ENCODE results near the gene BTNL9. TPM values are rescaled to one million over a fixed set of nuclear protein-coding genes. Genes with fewer than 3 reads are reported as not detected.
"Not testable (repeated sequence)": the region's sequence is repeated elsewhere in the genome, so short reads cannot be mapped to it uniquely, and the experiment has no call there.

The BTNL9 gene
- polyA plus RNA-seq, 1 donor, result 20.9 TPM

DNA sequence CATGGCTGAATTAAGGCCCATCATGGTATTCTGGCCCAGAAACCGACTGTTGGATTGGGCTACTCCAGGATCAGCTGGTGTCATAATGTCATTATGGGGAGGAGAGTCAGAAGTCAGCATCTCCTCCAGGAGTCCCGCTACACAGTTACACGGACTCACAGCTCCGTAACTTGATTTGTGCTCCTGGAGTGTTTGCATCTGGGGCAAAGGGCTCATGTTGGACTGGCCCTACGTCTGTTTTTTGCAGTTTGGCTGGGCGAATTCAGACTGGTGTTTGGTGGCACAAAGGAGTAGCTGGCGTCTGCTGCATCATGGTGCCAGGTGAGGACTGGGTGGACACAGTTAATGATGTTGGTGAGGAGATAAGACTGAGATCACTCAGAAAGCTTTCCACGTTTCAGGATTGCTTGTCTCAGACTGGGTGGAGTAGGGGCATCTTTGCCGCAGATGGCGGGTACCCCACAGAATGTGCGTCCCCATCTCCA is 59.6 kb downstream of the BTNL9 start:
- no peak for DNase-seq (ENCODE audit: low read depth)

- DNase-seq (ENCODE audit: low read depth), result no peak
Observed at GRCh38 chr5:181100121-181100875, 60.2 kb downstream of the BTNL9 start.

- not testable (repeated sequence) for DNase-seq (ENCODE audit: low read depth)
Observed at GRCh38 chr5:181101030-181101641, 61.1 kb downstream of the BTNL9 start.

GRCh38 chr5:181101930-181102674 is 62.0 kb downstream of the BTNL9 start:
- DNase-seq (ENCODE audit: low read depth), result not testable (repeated sequence)

DNA sequence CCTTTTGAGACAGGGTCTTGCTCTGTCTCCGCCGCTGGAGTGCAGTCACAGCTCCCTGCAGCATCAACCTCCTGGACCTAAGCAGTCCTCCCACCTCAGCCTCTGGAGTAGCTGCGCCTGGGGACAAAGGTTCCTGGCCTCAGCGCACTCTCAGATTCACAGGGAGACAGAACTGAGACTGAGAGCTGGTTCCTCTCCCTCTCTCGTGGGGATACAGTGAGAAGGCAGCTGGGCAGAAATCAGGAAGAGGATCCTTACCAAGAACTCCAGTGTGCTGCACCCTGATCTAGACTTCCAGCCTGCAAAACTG is 64.1 kb downstream of the BTNL9 start:
- not testable (repeated sequence) for DNase-seq (ENCODE audit: low read depth)

GRCh38 chr5:181104606-181105390 is 64.7 kb downstream of the BTNL9 start:
- not testable (repeated sequence) for DNase-seq (ENCODE audit: low read depth)

DNA sequence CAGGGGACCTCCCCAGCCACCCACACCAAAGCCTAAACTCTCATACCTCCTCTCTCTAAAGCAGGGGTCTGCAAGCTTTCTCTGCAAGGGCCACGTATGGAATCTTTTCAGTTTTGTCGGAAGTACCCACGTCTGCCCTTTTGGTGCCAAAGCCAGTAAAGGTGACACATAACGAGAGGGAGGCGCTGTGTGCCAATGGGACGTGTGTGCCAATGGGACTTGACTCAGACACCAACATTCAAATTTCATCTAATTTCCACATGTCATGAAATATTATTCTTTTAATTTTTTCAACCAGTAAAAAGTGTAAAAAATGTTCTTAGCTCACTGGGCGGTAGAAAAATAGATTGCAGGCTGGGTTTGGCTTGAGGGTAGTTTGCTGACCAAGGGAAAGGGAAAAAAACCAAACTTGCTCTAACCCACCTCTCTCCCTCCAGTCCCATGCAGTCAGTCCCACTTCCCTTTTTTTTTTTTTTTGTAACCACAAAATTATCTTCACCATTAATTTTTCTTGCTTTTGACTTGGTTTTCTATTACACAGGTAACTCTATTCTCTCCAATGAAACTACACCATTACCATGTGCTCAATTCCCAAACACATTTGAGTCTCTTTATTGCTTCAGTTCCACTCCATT is 65.4 kb downstream of the BTNL9 start:
- no peak for DNase-seq (ENCODE audit: low read depth)

GRCh38 chr5:181107699-181108098 is 67.6 kb downstream of the BTNL9 start:
- DNase-seq (ENCODE audit: low read depth), result no peak

DNA sequence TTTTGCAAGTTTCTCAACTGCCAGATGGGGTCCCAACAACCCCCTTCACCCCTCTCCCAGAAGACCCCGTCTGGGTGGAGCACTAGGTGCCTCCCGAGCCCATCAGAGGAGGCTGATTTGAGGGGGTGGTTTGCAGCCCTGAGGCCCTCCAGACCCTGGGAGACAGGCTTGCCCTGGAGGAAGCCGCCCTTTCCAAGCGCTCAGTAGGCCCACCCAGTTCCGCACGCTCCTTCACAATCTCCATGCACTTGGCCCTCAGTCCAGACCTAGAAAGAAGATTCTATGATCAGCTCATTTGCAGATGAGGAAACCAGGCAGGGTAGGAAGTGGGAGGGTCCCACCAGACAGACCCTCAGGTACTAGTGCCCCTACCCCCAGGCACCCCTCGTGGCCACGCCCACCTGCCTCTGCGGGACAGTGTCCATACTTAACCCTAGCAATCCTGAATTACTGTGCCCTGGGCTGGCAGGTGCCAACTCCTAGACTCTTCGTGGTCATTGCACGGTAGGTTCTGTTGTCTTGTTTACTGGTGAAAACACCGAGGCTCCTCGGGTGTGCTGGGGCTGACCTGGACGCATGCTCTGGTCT is 68.6 kb downstream of the BTNL9 start:
- no peak for DNase-seq (ENCODE audit: low read depth)

DNA sequence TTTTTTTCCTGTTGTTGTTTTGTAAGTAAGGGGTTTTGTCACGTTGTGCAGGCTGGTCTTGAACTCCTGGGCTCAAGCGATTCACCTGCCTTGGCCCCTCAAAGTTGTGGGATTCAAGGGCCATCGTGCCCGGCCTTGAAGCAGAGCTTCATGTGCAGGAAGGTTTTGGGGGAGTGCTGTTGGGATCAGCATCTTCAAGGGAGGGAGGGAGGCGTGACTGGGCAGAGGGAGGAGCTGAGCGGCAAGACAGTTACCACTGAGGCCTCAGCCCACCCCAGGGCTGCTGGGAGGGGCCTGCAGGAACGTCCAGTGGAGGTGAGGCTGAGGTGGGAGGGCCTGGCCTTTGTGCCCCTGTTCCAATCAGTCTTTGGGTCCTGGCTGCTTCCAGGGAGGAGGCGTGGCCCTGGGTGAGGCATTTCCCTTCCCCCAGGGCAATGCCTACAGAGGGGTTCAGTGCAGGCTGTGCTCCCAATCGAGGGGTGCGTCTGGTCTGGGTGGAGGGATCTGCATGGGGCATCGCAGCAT is 69.5 kb downstream of the BTNL9 start:
- DNase-seq (ENCODE audit: low read depth), result no peak

- DNase-seq (ENCODE audit: low read depth), result no peak
Observed at GRCh38 chr5:181111010-181111409, 70.9 kb downstream of the BTNL9 start.

Other genes with a start within 250 kb of the BTNL9 start
- gene MGAT1, start 237.5 kb upstream of the BTNL9 start, polyA plus RNA-seq (ENCODE audit: insufficient read length), result 70.7 TPM
- gene ZFP62, start 179.0 kb upstream of the BTNL9 start, polyA plus RNA-seq (ENCODE audit: insufficient read length), result 26.8 TPM
- not detected for gene BTNL8, start 141.1 kb upstream of the BTNL9 start, polyA plus RNA-seq (ENCODE audit: insufficient read length)
- gene BTNL3, start 51.4 kb upstream of the BTNL9 start, polyA plus RNA-seq (ENCODE audit: insufficient read length), result not detected
- gene OR2V1, start 90.9 kb downstream of the BTNL9 start, polyA plus RNA-seq (ENCODE audit: insufficient read length), result not detected
- gene OR2V2, start 107.3 kb downstream of the BTNL9 start, polyA plus RNA-seq (ENCODE audit: insufficient read length), result not detected
- gene TRIM7, start 164.9 kb downstream of the BTNL9 start, polyA plus RNA-seq (ENCODE audit: insufficient read length), result 21.6 TPM
- gene TRIM41, start 183.0 kb downstream of the BTNL9 start, polyA plus RNA-seq (ENCODE audit: insufficient read length), result 17.3 TPM
- 3,643 TPM for gene RACK1, start 203.6 kb downstream of the BTNL9 start, polyA plus RNA-seq (ENCODE audit: insufficient read length)
- 17.1 TPM for gene TRIM52, start 220.9 kb downstream of the BTNL9 start, polyA plus RNA-seq (ENCODE audit: insufficient read length)

Measured in forelimb muscle (tissue), 1 donor.